ENCODE results near the gene GGPS1.

GRCh38 chr1:235315173-235315572 is 13.2 kb upstream of the GGPS1 start:
- TF ChIP-seq, protein P1, sequence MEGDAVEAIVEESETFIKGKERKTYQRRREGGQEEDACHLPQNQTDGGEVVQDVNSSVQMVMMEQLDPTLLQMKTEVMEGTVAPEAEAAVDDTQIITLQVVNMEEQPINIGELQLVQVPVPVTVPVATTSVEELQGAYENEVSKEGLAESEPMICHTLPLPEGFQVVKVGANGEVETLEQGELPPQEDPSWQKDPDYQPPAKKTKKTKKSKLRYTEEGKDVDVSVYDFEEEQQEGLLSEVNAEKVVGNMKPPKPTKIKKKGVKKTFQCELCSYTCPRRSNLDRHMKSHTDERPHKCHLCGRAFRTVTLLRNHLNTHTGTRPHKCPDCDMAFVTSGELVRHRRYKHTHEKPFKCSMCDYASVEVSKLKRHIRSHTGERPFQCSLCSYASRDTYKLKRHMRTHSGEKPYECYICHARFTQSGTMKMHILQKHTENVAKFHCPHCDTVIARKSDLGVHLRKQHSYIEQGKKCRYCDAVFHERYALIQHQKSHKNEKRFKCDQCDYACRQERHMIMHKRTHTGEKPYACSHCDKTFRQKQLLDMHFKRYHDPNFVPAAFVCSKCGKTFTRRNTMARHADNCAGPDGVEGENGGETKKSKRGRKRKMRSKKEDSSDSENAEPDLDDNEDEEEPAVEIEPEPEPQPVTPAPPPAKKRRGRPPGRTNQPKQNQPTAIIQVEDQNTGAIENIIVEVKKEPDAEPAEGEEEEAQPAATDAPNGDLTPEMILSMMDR (IDR thresholded peaks at IDR 0.05): no peak
- TF ChIP-seq POLR2AphosphoS5 (IDR thresholded peaks at IDR 0.05): no peak

Data from esophagus muscularis mucosa (tissue), 3 donors.